K562 (cell line): ENCODE data around the gene TICRR. TPM values are rescaled to one million over a fixed set of nuclear protein-coding genes. Genes with fewer than 3 reads are reported as not detected.

Experiments used
- ATAC-seq: fragments of 200-7000 bp; cut with Tn5 transposase; 3 replicates; pipeline ENCODE4 v1.9.1; 2020; ENCODE audit warnings: moderate library complexity
- BruUV-seq: library from RNA; stranded (reverse); fragments of 400-500 nt; replicated peaks from 2 replicates; lab custom pipeline; 2021; lab: Mats Ljungman, UMichigan
- CTCF ChIA-PET: fragments of 300-600 bp; formaldehyde crosslinking; extraction: SDS; loops from one replicate; lab custom pipeline; 2021; ENCODE audit warnings: low intra/inter-chr PET ratio; lab: Yijun Ruan, JAX
- POLR2A ChIA-PET: fragments of 300-600, 350-650 bp; sonication (Branson Sonifier 250); formaldehyde crosslinking; extraction: SDS; loops from one replicate; lab custom pipeline; 2021; ENCODE audit warnings: antibody characterized with exemption, inconsistent platforms; lab: Yijun Ruan, JAX
- DNase-seq, 4 experiments: peaks; one replicate each; pipeline versions ENCODE4 v3.0.0 to v3.0.0-alpha.2; 2011 to 2018; ENCODE audit warnings: low spot score in 3 of 4, mixed read lengths in 3 of 4; ENCODE audit errors: extremely low read depth in 1 of 4
- FAIRE-seq: peaks from 2 replicates; lab custom pipeline; 2011; peaks lifted over from hg19 to GRCh38; lab: Jason Lieb, UNC
- H2AFZ ChIP-seq: 2 replicates; pipeline ENCODE4 v1.6.0; 2011; ENCODE audit warnings: low read depth, low read length, control low read depth, inconsistent platforms
- H3K27ac ChIP-seq: fragments of 200-600 bp; 3 replicates; pipeline ENCODE4 v1.8.0; 2011; ENCODE audit warnings: low read depth, mild to moderate bottlenecking, control low read depth, inconsistent platforms, low read length, moderate library complexity, mixed read lengths; ENCODE audit errors: extremely low read depth
- H3K27me3 ChIP-seq, 2 experiments: fragments of 300-600 bp in 1 of 2; 2 replicates in 1 of 2; 3 replicates in 1 of 2; pipeline versions ENCODE4 v1.6.0 to v1.8.0; 2011; ENCODE audit warnings: inconsistent platforms in 2 of 2, low read length in 2 of 2, mild to moderate bottlenecking in 1 of 2, mixed read lengths in 1 of 2, moderate library complexity in 1 of 2; ENCODE audit not compliant: control insufficient read depth in 2 of 2, insufficient read depth in 2 of 2
- H3K36me3 ChIP-seq: fragments of 300-600 bp; 3 replicates; pipeline ENCODE4 v1.8.0; 2011; ENCODE audit warnings: mild to moderate bottlenecking, low read length, inconsistent platforms; ENCODE audit not compliant: control insufficient read depth, insufficient read depth
- H3K4me1 ChIP-seq, 2 experiments: fragments of 200-600 bp in 1 of 2; replicated peaks in 1 of 2; 2 replicates in 1 of 2; 3 replicates in 1 of 2; pipeline versions ENCODE4 v1.5.1 to v1.8.0; 2011; ENCODE audit warnings: inconsistent platforms in 2 of 2, low read length in 2 of 2, mild to moderate bottlenecking in 1 of 2, mixed read lengths in 1 of 2, moderate library complexity in 1 of 2; ENCODE audit not compliant: control insufficient read depth in 2 of 2, insufficient read depth in 2 of 2
- H3K4me2 ChIP-seq: 2 replicates; pipeline ENCODE4 v1.6.1; 2011; ENCODE audit warnings: low read length, control low read depth, inconsistent platforms, mixed read lengths; ENCODE audit not compliant: insufficient read depth
- H3K4me3 ChIP-seq: fragments of 200-600 bp; sonication (generic), shearing (Covaris generic); 2 replicates; pipeline ENCODE4 v1.5.1; 2016; ENCODE audit warnings: control low read depth, inconsistent platforms
- H3K79me2 ChIP-seq: fragments of 200-600 bp; 3 replicates; pipeline ENCODE4 v1.8.0; 2011; ENCODE audit warnings: low read length, inconsistent platforms; ENCODE audit not compliant: control insufficient read depth, insufficient read depth
- H3K9ac ChIP-seq, 2 experiments: 2 replicates each; pipeline versions ENCODE4 v1.6.0 to v1.6.1; 2011; ENCODE audit warnings: low read depth in 2 of 2, low read length in 2 of 2, control low read depth in 1 of 2, inconsistent platforms in 1 of 2, mild to moderate bottlenecking in 1 of 2, mixed read lengths in 1 of 2; ENCODE audit not compliant: insufficient read depth in 1 of 2
- H3K9me1 ChIP-seq: one replicate; pipeline ENCODE4 v1.6.0; 2011; ENCODE audit warnings: inconsistent platforms, mild to moderate bottlenecking, low read length, moderate library complexity; ENCODE audit not compliant: control insufficient read depth, insufficient read depth
- H3K9me3 ChIP-seq: replicated peaks from 2 replicates; pipeline ENCODE4 v1.5.1; 2011; ENCODE audit warnings: low read depth, low read length, inconsistent platforms; ENCODE audit not compliant: control insufficient read depth, insufficient read depth
- H4K20me1 ChIP-seq: replicated peaks from 2 replicates; pipeline ENCODE4 v1.6.1; 2011; ENCODE audit warnings: low read length, inconsistent platforms, mixed read lengths; ENCODE audit not compliant: control insufficient read depth, insufficient read depth
- BHLHE40 ChIP-seq: IDR thresholded peaks from 2 replicates; pipeline ENCODE4 v1.6.1; 2011; ENCODE audit warnings: low read length, improper control_type of control experiment
- BRD9 ChIP-seq: fragments of 450-650 bp; IDR thresholded peaks from 2 replicates; pipeline ENCODE4 v1.6.1; 2018; ENCODE audit warnings: low read depth; ENCODE audit not compliant: partially characterized antibody
- KLF16 ChIP-seq: IDR thresholded peaks from 2 replicates; pipeline ENCODE4 v1.6.1; 2016; ENCODE audit warnings: antibody characterized with exemption
- MEF2D ChIP-seq: conservative IDR thresholded peaks from 2 replicates; pipeline ENCODE4 v1.6.1; 2016; ENCODE audit warnings: low read depth, missing genetic modification characterization, missing compliant biosample characterization
- NFYB ChIP-seq: IDR thresholded peaks from 2 replicates; pipeline ENCODE4 v1.6.1; 2011; ENCODE audit warnings: mild to moderate bottlenecking, moderate library complexity; ENCODE audit not compliant: insufficient read length; ENCODE audit errors: extremely low read depth
- NR4A1 ChIP-seq, 2 experiments: fragments of 250-450 bp in 1 of 2; fragments of 450-650 bp in 1 of 2; sonication (Bioruptor Pico) in 1 of 2; IDR thresholded peaks; 2 replicates each; pipeline versions ENCODE4 v1.4.0 to v1.6.1; 2016 to 2020; ENCODE audit warnings: mild to moderate bottlenecking in 2 of 2, missing compliant biosample characterization in 1 of 2, missing genetic modification characterization in 1 of 2, moderate library complexity in 1 of 2
- POLR2AphosphoS2 ChIP-seq: IDR thresholded peaks from 2 replicates; pipeline ENCODE4 v1.6.1; 2012; ENCODE audit warnings: low read length, improper control_type of control experiment
- RHOXF2B ChIP-seq: fragments of 250-450 bp; sonication (Bioruptor Pico); conservative IDR thresholded peaks from 2 replicates; pipeline ENCODE4 v1.5.1; 2021
- SIN3B ChIP-seq: fragments of 450-650 bp; IDR thresholded peaks from 2 replicates; pipeline ENCODE4 v1.6.1; 2017; ENCODE audit warnings: low read depth, mild to moderate bottlenecking, moderate library complexity
- ZKSCAN8 ChIP-seq: fragments of 200-800 bp; sonication (Bioruptor generic); IDR thresholded peaks from 2 replicates; pipeline ENCODE4 v1.6.1; 2016; ENCODE audit warnings: missing genetic modification characterization, missing compliant biosample characterization
- WGBS: fragments of 100-300 bp; shearing (Covaris generic); methylation state at CpG from one replicate; pipeline ENCODE4 v1.1.6; 2016; ENCODE audit warnings: low coverage, mixed read lengths; ENCODE audit not compliant: insufficient coverage; ENCODE audit errors: missing lambda C conversion rate; 5-methylcytosine and 5-hydroxymethylcytosine counted together
- in situ Hi-C: fragments of 300-500 bp; cut with MboI; formaldehyde crosslinking; loops from 4 replicates; pipeline ENCODE4 v1.15.0; 2018; ENCODE audit warnings: inconsistent platforms, mixed read lengths
- intact Hi-C: fragments of 100-400 bp; cut with micrococcal nuclease; formaldehyde crosslinking; loops from 2 replicates; pipeline ENCODE4 v1.14.2; 2022
- polyA plus RNA-seq, 8 experiments: library from polyadenylated mRNA; depleted of rRNA in 4 of 8; stranded (reverse) in 5 of 8; unstranded in 3 of 8; fragments of >200 nt; fragmentation: Nextera tagmentation in 2 of 8; fragmentation: Illumina TruSeq in 1 of 8; extraction: Ambion mirVana in 2 of 8; extraction: Trizol in 1 of 8; gene quantifications; 2 replicates each; pipeline versions ENCODE4 v1.2.1 to v1.2.3, GENCODE V29; 2011 to 2014; ENCODE audit warnings: inconsistent platforms in 1 of 8, missing spikeins in 1 of 8
- total RNA-seq, 7 experiments: library from RNA; depleted of rRNA in 6 of 7; stranded (reverse); fragments of >200 nt in 6 of 7; fragmentation: Illumina TruSeq in 2 of 7; extraction: Trizol in 2 of 7; gene quantifications; 2 replicates each; pipeline versions ENCODE4 v1.2.1 to v1.2.3, GENCODE V29; 2011 to 2021; ENCODE audit warnings: low replicate concordance in 1 of 7
- TF ChIP-seq, protein P1 (sequence below): IDR thresholded peaks from 3 replicates; pipeline ENCODE4 v1.6.1; 2011; ENCODE audit warnings: borderline replicate concordance, mild to moderate bottlenecking; ENCODE audit not compliant: insufficient read length, insufficient read depth
- TF ChIP-seq, protein P2 (sequence below): fragments of 450-650 bp; IDR thresholded peaks from 2 replicates; pipeline ENCODE4 v1.6.1; 2017; ENCODE audit warnings: antibody characterized with exemption, mild to moderate bottlenecking
- TF ChIP-seq, protein P3 (sequence below): fragments of 450-650 bp; IDR thresholded peaks from 2 replicates; pipeline ENCODE4 v1.6.1; 2017; ENCODE audit warnings: mild to moderate bottlenecking, moderate library complexity
- TF ChIP-seq, protein P4 (sequence below): sonication (generic); formaldehyde crosslinking; IDR thresholded peaks from 2 replicates; pipeline ENCODE4 v1.9.0; 2022; ENCODE audit warnings: mild to moderate bottlenecking, missing genetic modification reagents

Gene TICRR
- total and polyA plus RNA-seq, 9 of the 15 experiments (the other 6 are each of a cell fraction or from before 2014, with no cell fraction given): 0.84 to 22.9 (median 13.7) TPM

DNA sequence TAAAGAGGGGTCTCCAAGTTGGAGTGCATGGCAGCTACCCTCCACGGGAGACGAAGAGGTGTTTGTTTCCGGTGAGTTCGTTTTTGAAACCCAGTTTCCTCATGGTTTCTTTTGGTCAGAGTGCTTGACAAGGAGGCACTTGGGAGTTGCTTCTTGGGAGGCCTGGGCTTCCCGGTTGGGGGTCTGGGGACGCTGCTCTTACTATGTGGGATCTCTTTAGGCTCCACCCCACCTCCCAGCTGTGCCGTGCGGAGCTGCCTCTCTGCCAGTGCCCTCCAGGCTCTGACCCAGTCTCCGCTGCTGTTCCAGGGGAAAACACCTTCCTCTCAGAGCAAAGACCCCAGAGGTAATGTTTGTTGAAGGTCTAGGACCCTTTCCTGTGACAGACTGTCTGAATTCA is 50.4 kb downstream of the TICRR start (continued):
- no peak for TF ChIP-seq BRD9
- no peak for TF ChIP-seq NFYB
- TF ChIP-seq SIN3B: no peak

GRCh38 chr15:89627256-89627970 is 52.1 kb downstream of the TICRR start:
- Histone ChIP-seq H3K4me3 (no peak overlapping the region), H3K27me3 (no peaks in the 10 kb centered on the region), H3K79me2 (no peaks in the 10 kb centered on the region), H3K9me3 (peaks cover 2% of the 10 kb centered on the region; the same call in 1 of the 2 replicates), H2AFZ (no peak overlapping the region), H3K9ac (no peak overlapping the region), H4K20me1 (no peaks in the 10 kb centered on the region), H3K4me2 (no peak overlapping the region), H3K36me3 (peaks cover 97% of the 10 kb centered on the region), H3K9me1 (no peaks in the 10 kb centered on the region), H3K27ac (no peak overlapping the region), H3K4me1 (no peaks in the 10 kb centered on the region; a peak in 1 of 5 replicates)
- WGBS: 90% methylated on average over 6 of the region's 8 CpGs
- FAIRE-seq (no peak), DNase-seq (no peak), ATAC-seq (no peak)
- intact Hi-C loops (no loop called here), in situ Hi-C loops (no loop called here)
- ChIA-PET CTCF (no interaction called here), POLR2A (no interaction called here)
- BruUV-seq: no TSS peak
- TF ChIP-seq, protein P1, sequence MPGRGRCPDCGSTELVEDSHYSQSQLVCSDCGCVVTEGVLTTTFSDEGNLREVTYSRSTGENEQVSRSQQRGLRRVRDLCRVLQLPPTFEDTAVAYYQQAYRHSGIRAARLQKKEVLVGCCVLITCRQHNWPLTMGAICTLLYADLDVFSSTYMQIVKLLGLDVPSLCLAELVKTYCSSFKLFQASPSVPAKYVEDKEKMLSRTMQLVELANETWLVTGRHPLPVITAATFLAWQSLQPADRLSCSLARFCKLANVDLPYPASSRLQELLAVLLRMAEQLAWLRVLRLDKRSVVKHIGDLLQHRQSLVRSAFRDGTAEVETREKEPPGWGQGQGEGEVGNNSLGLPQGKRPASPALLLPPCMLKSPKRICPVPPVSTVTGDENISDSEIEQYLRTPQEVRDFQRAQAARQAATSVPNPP: no peak
- TF ChIP-seq, protein P2, sequence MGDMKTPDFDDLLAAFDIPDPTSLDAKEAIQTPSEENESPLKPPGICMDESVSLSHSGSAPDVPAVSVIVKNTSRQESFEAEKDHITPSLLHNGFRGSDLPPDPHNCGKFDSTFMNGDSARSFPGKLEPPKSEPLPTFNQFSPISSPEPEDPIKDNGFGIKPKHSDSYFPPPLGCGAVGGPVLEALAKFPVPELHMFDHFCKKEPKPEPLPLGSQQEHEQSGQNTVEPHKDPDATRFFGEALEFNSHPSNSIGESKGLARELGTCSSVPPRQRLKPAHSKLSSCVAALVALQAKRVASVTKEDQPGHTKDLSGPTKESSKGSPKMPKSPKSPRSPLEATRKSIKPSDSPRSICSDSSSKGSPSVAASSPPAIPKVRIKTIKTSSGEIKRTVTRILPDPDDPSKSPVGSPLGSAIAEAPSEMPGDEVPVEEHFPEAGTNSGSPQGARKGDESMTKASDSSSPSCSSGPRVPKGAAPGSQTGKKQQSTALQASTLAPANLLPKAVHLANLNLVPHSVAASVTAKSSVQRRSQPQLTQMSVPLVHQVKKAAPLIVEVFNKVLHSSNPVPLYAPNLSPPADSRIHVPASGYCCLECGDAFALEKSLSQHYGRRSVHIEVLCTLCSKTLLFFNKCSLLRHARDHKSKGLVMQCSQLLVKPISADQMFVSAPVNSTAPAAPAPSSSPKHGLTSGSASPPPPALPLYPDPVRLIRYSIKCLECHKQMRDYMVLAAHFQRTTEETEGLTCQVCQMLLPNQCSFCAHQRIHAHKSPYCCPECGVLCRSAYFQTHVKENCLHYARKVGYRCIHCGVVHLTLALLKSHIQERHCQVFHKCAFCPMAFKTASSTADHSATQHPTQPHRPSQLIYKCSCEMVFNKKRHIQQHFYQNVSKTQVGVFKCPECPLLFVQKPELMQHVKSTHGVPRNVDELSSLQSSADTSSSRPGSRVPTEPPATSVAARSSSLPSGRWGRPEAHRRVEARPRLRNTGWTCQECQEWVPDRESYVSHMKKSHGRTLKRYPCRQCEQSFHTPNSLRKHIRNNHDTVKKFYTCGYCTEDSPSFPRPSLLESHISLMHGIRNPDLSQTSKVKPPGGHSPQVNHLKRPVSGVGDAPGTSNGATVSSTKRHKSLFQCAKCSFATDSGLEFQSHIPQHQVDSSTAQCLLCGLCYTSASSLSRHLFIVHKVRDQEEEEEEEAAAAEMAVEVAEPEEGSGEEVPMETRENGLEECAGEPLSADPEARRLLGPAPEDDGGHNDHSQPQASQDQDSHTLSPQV: no peak
- TF ChIP-seq ZKSCAN8 (CRISPR knock-in tag) (no peak), BHLHE40 (no peak), SIN3B (no peak), KLF16 (no peak), MEF2D (tag) (no peak), RHOXF2B (CRISPR knock-in tag) (no peak), POLR2AphosphoS2 (no peak), NR4A1 (CRISPR knock-in tag; IDR thresholded peaks at IDR 0.05) (no peak), NR4A1 (tag; IDR thresholded peaks at IDR 0.05) (no peak)
- TF ChIP-seq, protein P3, sequence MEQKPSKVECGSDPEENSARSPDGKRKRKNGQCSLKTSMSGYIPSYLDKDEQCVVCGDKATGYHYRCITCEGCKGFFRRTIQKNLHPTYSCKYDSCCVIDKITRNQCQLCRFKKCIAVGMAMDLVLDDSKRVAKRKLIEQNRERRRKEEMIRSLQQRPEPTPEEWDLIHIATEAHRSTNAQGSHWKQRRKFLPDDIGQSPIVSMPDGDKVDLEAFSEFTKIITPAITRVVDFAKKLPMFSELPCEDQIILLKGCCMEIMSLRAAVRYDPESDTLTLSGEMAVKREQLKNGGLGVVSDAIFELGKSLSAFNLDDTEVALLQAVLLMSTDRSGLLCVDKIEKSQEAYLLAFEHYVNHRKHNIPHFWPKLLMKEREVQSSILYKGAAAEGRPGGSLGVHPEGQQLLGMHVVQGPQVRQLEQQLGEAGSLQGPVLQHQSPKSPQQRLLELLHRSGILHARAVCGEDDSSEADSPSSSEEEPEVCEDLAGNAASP: no peak
- TF ChIP-seq, protein P4, sequence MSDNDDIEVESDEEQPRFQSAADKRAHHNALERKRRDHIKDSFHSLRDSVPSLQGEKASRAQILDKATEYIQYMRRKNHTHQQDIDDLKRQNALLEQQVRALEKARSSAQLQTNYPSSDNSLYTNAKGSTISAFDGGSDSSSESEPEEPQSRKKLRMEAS (CRISPR knock-in tag): no peak
